Lower lobe of right lung (tissue), 2 donors: ENCODE measurements around the gene CELF2. TPM values are rescaled to one million over a fixed set of nuclear protein-coding genes. Genes with fewer than 3 reads are reported as not detected.

ENCODE experiments used
- ATAC-seq, 2 donors: fragments of 200-7000 bp; cut with Tn5 transposase; one replicate each; pipeline ENCODE4 v1.9.1; 2020 to 2022; ENCODE audit warnings: mild to moderate bottlenecking in 2 of 2, moderate library complexity in 2 of 2
- DNase-seq: peaks from one replicate; pipeline ENCODE4 v3.0.0-alpha.2; 2020
- H3K27ac ChIP-seq: fragments of 200-600 bp; one replicate; pipeline ENCODE4 v1.8.0; 2022
- H3K27me3 ChIP-seq: fragments of 200-600 bp; one replicate; pipeline ENCODE4 v1.8.0; 2022; ENCODE audit warnings: low read depth
- H3K36me3 ChIP-seq: fragments of 200-600 bp; one replicate; pipeline ENCODE4 v1.8.0; 2022; ENCODE audit warnings: mild to moderate bottlenecking
- H3K4me1 ChIP-seq: fragments of 200-600 bp; one replicate; pipeline ENCODE4 v1.8.0; 2022
- H3K4me3 ChIP-seq: fragments of 200-600 bp; one replicate; pipeline ENCODE4 v1.8.0; 2022; ENCODE audit warnings: mild to moderate bottlenecking
- H3K9me3 ChIP-seq: fragments of 200-600 bp; one replicate; pipeline ENCODE4 v1.8.0; 2022
- CTCF ChIP-seq: fragments of 200-600 bp; IDR thresholded peaks from one replicate; pipeline ENCODE4 v1.8.0; 2022; ENCODE audit warnings: antibody characterized with exemption, mild to moderate bottlenecking
- intact Hi-C: fragments of 100-400 bp; cut with DNase I; formaldehyde crosslinking; loops from one replicate; pipeline ENCODE4 v1.11.0; 2022
- total RNA-seq: library from RNA; stranded (reverse); fragmentation: NEBNext Ultra II Directional; extraction: Animal tissue kit (Norgen Biotek cat#: 25700); gene quantifications from one replicate; pipeline ENCODE4 v1.2.1, GENCODE V29; 2021
- donor health status: DM: no; HTN: yes; CAD: no; lungs with severe emphysema.

CELF2 gene
- total RNA-seq, 1 donor from 2014 or later: 106 TPM

- intact Hi-C loops: no loop called here
- no peaks in the 10 kb centered on the region for H3K9me3 ChIP-seq
- DNase-seq (no peak), ATAC-seq (peak; percentile 34 to 53)
- H3K27me3 ChIP-seq: no peaks in the 10 kb centered on the region
- H3K27ac ChIP-seq: no peak overlapping the region
- peaks cover 14% of the 10 kb centered on the region for H3K4me1 ChIP-seq
- no peak for TF ChIP-seq CTCF
- H3K4me3 ChIP-seq: no peak overlapping the region
- H3K36me3 ChIP-seq: peaks cover 81% of the 10 kb centered on the region
Measured at GRCh38 chr10:11328264-11329061, 310.8 kb downstream of the CELF2 start.

- no peak overlapping the region for H3K4me3 ChIP-seq
- DNase-seq: no peak
- peaks cover 14% of the 10 kb centered on the region for H3K4me1 ChIP-seq
- H3K36me3 ChIP-seq: peaks cover 80% of the 10 kb centered on the region
- TF ChIP-seq CTCF: no peak
- H3K9me3 ChIP-seq: no peaks in the 10 kb centered on the region
- H3K27ac ChIP-seq: no peak overlapping the region
- no peak for ATAC-seq
- intact Hi-C loops: no loop called here
- H3K27me3 ChIP-seq: no peaks in the 10 kb centered on the region
Measured at GRCh38 chr10:11329062-11329673, 311.5 kb downstream of the CELF2 start.

- ATAC-seq (no peak), DNase-seq (no peak)
- intact Hi-C loops: no loop called here
- Histone ChIP-seq H3K4me1 (peaks cover 20% of the 10 kb centered on the region), H3K9me3 (no peaks in the 10 kb centered on the region), H3K36me3 (peaks cover 73% of the 10 kb centered on the region), H3K27me3 (no peaks in the 10 kb centered on the region), H3K4me3 (no peak overlapping the region), H3K27ac (no peak overlapping the region)
- TF ChIP-seq CTCF: no peak
Measured at GRCh38 chr10:11330383-11331045, 312.8 kb downstream of the CELF2 start.

DNA sequence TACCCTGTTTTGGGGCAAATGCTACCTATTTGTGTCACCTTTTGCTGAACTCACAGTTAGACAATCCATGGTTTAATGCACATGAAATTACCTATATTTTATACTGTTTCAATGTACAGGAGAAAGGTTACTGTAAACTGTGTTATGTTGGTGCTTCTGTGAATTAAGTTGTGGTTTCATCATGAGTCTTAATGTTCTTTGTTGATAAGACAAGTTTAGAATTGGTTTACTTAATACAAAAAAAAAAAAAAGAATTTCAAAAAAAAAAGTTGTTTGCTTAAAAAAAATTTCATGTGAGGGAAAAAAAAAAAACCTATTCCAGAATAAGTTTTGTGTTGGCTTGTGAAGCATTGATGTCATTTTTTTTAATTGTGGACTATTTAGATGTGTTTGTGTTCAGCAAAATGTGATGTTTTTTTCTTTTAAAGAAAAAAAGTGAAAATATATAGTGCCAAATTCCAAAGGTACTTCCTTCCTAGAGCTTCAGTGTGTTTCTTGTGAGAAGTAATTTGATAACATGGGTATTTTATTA, 313.4 kb downstream of the CELF2 start:
- Histone ChIP-seq H3K4me1 (peaks cover 20% of the 10 kb centered on the region), H3K27ac (no peak overlapping the region), H3K9me3 (no peaks in the 10 kb centered on the region), H3K27me3 (no peaks in the 10 kb centered on the region), H3K4me3 (no peak overlapping the region), H3K36me3 (peaks cover 67% of the 10 kb centered on the region)
- no peak for ATAC-seq
- no peak for TF ChIP-seq CTCF
- intact Hi-C loops: no loop called here
- no peak for DNase-seq

DNA sequence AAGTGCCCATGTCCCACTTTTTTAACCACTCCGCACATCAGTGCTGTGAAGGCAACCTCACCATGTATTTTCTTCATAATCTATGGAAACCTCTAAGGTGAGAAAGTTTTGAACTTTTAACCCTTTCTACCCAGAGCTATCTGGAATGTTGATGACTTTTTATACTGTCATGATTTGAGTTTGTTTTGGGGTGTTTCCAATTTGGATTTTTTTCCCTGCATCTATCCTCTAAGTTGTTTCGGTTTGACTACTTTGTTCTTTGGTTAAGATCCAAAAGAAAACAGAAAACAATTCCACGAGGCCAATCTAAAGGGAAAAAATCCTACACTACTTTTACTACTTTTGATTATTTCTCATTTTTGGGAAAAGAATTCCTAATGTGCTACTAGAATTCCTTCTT, 314.1 kb downstream of the CELF2 start:
- H3K9me3 ChIP-seq: no peaks in the 10 kb centered on the region
- TF ChIP-seq CTCF: no peak
- H3K27me3 ChIP-seq: no peaks in the 10 kb centered on the region
- no peak overlapping the region for H3K27ac ChIP-seq
- H3K4me1 ChIP-seq: peaks cover 20% of the 10 kb centered on the region
- no peak overlapping the region for H3K4me3 ChIP-seq
- intact Hi-C loops: no loop called here
- H3K36me3 ChIP-seq: peaks cover 61% of the 10 kb centered on the region
- ATAC-seq (no peak), DNase-seq (no peak)
